Type B pancreatic cell (in vitro differentiated cells): ENCODE results near the gene MCM3AP. TPM values are rescaled to one million over a fixed set of nuclear protein-coding genes. Genes with fewer than 3 reads are reported as not detected.

Experiments
- DNase-seq: peaks from one replicate; pipeline ENCODE4 v3.0.0; 2021; ENCODE audit warnings: mixed read lengths; ENCODE audit not compliant: unreplicated experiment; ENCODE audit errors: extremely low spot score
- H3K27ac Mint-ChIP-seq: 2 replicates; pipeline ENCODE4 v1.8.0; 2021; ENCODE audit warnings: mild to moderate bottlenecking, mixed read lengths
- H3K27me3 Mint-ChIP-seq: 2 replicates; pipeline ENCODE4 v1.8.0; 2021; ENCODE audit warnings: mixed read lengths
- H3K36me3 Mint-ChIP-seq: 2 replicates; pipeline ENCODE4 v1.8.0; 2021; ENCODE audit warnings: mixed read lengths
- H3K4me1 Mint-ChIP-seq: one replicate; pipeline ENCODE4 v1.8.0; 2021; ENCODE audit warnings: mixed read lengths; ENCODE audit not compliant: unreplicated experiment
- H3K4me3 Mint-ChIP-seq: 2 replicates; pipeline ENCODE4 v1.8.0; 2021; ENCODE audit warnings: mild to moderate bottlenecking, mixed read lengths
- H3K9me3 Mint-ChIP-seq: 2 replicates; pipeline ENCODE4 v1.8.0; 2021; ENCODE audit warnings: mixed read lengths
- CTCF ChIP-seq: fragments of 200-600 bp; sonication (generic); conservative IDR thresholded peaks from 2 replicates; pipeline ENCODE4 v1.5.0; 2021; ENCODE audit warnings: antibody characterized with exemption, mild to moderate bottlenecking
- total RNA-seq: library from RNA; stranded (reverse); gene quantifications from 2 replicates; pipeline ENCODE4 v1.2.1, GENCODE V29; 2021; ENCODE audit warnings: low replicate concordance

Gene MCM3AP
- total RNA-seq, 1 donor from 2014 or later: 120 TPM

- Mint-ChIP-seq H3K27me3 (no peaks in the 10 kb centered on the region), H3K4me3 (no peak overlapping the region), H3K4me1 (no peaks in the 10 kb centered on the region), H3K9me3 (no peaks in the 10 kb centered on the region), H3K36me3 (no peaks in the 10 kb centered on the region), H3K27ac (no peak overlapping the region)
- DNase-seq: no peak
- TF ChIP-seq CTCF: no peak
Observed at GRCh38 chr21:46208761-46209721, 76.4 kb downstream of the MCM3AP start.

GRCh38 chr21:46207920-46208591 is 77.4 kb downstream of the MCM3AP start:
- H3K4me1 Mint-ChIP-seq: no peaks in the 10 kb centered on the region
- no peak overlapping the region for H3K27ac Mint-ChIP-seq
- H3K27me3 Mint-ChIP-seq: no peaks in the 10 kb centered on the region
- H3K9me3 Mint-ChIP-seq: no peaks in the 10 kb centered on the region
- H3K4me3 Mint-ChIP-seq: no peak overlapping the region
- no peak for DNase-seq
- no peak for TF ChIP-seq CTCF
- H3K36me3 Mint-ChIP-seq: no peaks in the 10 kb centered on the region

- Mint-ChIP-seq H3K27me3 (no peaks in the 10 kb centered on the region), H3K4me3 (no peak overlapping the region), H3K4me1 (no peaks in the 10 kb centered on the region), H3K36me3 (no peaks in the 10 kb centered on the region), H3K9me3 (no peaks in the 10 kb centered on the region), H3K27ac (no peak overlapping the region)
- no peak for TF ChIP-seq CTCF
- no peak for DNase-seq
Observed at GRCh38 chr21:46207006-46207919, 78.1 kb downstream of the MCM3AP start.

- Mint-ChIP-seq H3K27ac (no peak overlapping the region), H3K9me3 (no peaks in the 10 kb centered on the region), H3K4me1 (no peaks in the 10 kb centered on the region), H3K27me3 (no peaks in the 10 kb centered on the region), H3K36me3 (no peaks in the 10 kb centered on the region), H3K4me3 (no peak overlapping the region)
- TF ChIP-seq CTCF: no peak
- no peak for DNase-seq
Observed at GRCh38 chr21:46206163-46207005, 79.0 kb downstream of the MCM3AP start.
